Limb (tissue), 2 donors: Measurements from ENCODE around the gene SLC6A20.

Experiments
- DNase-seq, 2 donors: peaks; one replicate each; pipeline ENCODE4 v3.0.0-alpha.2; 2016; ENCODE audit errors: extremely low spot score in 2 of 2

SLC6A20 gene

DNA sequence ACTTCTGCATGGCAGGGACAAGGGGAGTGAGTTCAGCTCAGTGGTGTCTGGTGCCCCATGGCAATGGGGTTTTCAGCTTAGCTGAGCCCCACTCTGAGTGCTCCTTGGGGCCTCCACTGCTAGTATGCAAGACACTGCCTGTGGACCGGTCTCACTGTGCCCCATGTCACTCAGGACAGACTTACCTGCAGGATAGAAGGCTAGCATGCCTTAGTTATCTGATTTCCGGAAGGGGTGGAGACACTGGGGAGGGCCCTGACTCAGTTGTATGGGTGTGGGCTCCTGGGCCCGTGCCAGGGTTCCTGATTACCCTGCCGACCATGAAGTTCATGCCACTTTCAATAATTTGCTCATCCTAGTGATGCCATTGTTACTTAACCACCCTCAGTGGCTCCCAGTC is 4.3 kb upstream of the SLC6A20 start:
- DNase-seq = no peak

DNA sequence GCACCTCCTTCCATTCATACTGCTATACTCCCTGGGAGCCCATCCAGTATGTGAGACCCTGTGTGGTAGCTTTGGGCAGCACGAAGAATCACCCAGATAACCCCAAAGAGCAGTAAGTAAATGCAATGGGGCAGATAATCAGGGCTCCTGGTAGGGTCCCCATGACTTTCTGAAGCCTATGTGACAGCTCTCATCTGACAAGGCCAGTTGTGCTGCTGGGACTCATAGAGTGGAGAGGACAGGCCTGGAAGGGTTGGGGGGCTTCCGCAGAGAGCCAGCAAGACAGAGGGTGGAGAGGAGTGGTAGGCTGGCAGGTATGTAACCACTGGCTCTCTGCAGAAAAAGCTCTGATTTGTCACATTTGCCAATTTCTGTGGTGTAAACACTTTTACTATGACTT is 3.2 kb upstream of the SLC6A20 start:
- no peak for DNase-seq

GRCh38 chr3:45798034-45798433 is 1.7 kb upstream of the SLC6A20 start:
- DNase-seq = no peak

- DNase-seq = no peak
Observed at GRCh38 chr3:45796902-45797637, 734 bp upstream of the SLC6A20 start.

GRCh38 chr3:45795509-45795881 is 841 bp downstream of the SLC6A20 start:
- DNase-seq = no peak

GRCh38 chr3:45794660-45795059 is 1.7 kb downstream of the SLC6A20 start:
- no peak for DNase-seq

DNA sequence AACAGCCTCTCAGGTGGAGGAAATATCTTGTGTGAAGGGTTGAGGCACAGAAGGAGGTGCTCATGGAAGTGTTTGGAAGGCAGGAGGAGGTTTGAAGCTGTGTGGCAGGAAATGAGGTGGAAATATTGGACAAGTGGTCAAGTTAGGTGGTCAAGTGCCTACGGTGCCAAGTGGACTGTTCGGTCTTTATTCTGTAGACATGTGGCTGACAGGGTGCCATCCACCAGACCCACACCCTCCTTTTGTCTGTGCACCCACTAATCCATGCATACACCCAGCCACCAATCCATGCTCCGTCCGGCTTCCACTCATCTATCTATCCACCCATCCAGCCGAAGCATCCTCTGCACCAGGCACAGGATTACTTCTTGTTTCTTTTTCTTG is 2.2 kb downstream of the SLC6A20 start:
- no peak for DNase-seq

DNA sequence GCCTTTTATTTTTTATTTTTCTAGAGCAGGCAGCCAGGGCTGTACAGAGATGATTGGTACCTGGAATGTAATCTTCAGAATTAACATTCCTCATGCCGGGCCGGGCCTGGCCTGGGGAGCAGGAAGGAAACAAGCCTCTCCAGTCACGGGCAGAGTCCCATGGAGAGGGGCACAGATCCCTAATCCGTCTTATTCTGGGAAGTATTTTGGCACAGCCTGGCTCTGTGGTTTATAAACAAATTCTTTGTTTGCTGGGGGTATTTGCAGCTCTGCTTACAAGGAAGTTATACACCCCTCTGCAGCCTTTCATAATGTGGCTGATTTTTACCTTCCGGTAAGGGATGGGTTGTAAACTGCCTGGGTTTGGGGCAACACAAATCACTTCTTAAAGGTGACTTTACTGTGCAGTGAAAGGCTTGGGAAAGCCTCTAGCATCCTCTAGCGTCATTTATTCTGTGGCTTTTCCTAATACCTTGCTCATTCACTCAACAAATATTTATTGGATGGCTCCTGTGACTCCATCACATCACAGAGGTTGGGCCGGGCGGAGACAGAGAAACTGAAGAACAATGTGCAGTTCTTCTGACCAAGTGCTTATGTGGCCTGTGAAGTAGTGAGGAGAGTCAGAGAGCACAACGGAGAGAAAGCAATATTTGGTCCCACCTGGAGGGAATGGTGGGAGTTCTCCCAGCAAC is 2.7 kb downstream of the SLC6A20 start:
- DNase-seq = no peak

GRCh38 chr3:45792516-45793172 is 3.7 kb downstream of the SLC6A20 start:
- no peak for DNase-seq

- DNase-seq = no peak
Observed at GRCh38 chr3:45792036-45792435, 4.3 kb downstream of the SLC6A20 start.

DNA sequence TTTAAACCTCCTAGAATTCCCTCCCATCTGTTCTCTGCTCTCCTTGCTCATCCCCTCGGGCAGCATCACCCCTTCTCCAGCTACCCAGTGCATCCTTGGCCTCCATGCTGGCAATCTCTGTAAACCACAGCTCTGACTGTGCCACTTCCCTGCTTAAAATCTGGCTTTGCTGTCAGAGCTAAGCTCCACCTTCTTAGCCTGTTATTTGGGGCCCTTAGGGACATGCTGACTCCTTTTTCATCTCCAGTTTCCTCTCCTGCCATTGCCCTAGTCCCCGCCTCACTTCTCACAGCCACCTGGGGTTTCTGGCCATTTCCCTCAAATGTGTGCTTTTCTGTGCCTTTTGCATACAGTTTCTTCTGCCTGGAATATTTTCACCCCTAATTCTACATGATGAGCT is 5.7 kb downstream of the SLC6A20 start:
- no peak for DNase-seq

DNA sequence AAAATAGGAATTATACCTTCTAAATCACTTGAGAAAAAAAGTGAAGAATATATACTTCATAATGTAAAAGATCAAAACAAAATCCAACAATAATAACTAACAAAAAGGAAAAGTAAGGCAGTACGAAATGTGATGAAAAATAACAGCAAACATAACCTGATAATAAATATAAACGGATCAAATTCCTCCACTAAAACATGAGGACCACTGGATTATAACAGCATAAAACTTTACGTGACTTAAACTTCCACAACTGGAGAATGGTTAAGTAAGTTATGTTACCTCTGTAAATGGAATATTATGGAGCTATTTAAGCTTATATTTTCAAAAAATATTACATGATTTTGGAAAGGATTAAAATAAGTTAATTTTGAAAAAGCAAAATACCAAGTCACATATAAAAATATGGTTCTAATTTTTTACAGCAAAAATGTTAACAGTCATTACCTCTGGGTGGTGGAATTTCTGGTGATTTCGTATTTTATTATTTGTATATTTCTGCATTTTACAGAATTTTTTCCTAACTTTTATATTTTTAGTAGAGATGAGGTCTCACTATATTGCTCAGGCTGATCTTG is 7.0 kb downstream of the SLC6A20 start:
- no peak for DNase-seq

- no peak for DNase-seq
Observed at GRCh38 chr3:45787551-45787950, 8.8 kb downstream of the SLC6A20 start.

DNA sequence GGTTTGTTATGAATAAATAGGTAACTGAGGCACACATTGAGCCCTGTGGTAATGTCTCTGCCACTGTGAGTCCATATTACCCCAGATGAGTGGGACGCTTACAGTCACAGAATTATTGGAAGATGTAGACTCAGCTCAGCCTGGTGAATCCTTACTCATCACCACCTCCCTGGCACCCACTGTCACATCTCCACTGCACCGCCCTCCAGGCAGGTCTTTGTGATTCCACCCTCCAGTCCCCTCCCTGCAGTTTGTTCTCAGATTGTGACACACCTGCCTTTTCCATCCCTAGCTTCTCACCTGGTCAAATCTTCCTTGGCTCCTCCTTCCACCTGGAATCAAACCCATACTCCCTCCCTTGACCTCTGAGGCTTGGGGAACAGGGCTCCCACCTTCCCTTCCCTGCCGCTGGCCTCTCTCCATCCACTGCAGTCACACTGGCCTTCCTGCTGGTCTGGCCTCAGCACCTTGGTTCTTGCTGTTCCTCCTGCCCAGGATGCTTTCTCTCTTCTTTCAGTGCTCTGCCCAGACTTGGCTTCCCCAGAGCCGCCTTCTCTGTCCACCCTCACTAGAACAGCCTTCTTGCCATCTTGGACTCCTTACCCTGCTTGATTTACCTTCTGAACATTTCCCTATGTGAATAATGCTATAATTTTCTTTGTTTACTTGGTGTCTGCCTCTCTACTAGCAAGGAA is 9.4 kb downstream of the SLC6A20 start:
- no peak for DNase-seq

GRCh38 chr3:45785605-45786150 is 10.7 kb downstream of the SLC6A20 start:
- no peak for DNase-seq

- no peak for DNase-seq
Observed at GRCh38 chr3:45783667-45784066, 12.7 kb downstream of the SLC6A20 start.

DNA sequence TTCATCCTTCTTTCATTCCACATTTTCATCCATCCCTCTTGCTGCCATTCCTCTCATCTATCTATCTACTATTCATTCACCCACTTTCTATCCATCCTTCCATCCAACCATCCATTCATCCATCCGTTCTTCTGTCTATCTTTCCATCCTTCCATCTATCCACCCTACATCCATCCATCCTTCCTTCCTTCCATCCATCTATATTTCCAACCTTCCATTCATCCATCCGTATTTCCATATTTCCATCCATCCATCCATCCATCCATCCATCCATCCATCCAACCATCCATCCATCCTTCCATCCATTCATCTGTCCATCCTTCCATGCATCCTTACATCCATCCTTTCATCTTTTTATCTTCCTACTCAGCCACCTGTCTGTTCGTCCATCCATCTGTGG is 14.0 kb downstream of the SLC6A20 start:
- no peak for DNase-seq

- DNase-seq = no peak
Observed at GRCh38 chr3:45781841-45782240, 14.5 kb downstream of the SLC6A20 start.

DNA sequence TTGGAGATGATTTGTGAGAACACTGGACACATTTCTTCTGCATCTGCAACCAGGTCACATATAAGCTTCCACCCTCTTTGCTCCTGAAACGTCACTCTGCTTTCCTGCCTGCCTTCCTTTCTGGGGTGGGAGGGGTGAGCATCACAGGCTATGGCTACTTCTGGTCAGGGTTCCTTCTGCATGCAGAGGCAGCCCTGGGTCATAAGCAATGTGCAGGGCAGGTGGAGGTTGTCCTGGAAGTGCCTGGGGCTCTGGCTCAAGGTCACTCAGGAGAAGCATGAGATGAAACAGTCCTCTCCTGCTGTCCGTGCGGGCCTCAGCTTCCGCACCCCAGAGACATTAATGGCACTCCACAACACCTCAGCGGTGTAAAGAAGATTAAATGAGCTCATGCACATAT is 15.1 kb downstream of the SLC6A20 start:
- no peak for DNase-seq

DNA sequence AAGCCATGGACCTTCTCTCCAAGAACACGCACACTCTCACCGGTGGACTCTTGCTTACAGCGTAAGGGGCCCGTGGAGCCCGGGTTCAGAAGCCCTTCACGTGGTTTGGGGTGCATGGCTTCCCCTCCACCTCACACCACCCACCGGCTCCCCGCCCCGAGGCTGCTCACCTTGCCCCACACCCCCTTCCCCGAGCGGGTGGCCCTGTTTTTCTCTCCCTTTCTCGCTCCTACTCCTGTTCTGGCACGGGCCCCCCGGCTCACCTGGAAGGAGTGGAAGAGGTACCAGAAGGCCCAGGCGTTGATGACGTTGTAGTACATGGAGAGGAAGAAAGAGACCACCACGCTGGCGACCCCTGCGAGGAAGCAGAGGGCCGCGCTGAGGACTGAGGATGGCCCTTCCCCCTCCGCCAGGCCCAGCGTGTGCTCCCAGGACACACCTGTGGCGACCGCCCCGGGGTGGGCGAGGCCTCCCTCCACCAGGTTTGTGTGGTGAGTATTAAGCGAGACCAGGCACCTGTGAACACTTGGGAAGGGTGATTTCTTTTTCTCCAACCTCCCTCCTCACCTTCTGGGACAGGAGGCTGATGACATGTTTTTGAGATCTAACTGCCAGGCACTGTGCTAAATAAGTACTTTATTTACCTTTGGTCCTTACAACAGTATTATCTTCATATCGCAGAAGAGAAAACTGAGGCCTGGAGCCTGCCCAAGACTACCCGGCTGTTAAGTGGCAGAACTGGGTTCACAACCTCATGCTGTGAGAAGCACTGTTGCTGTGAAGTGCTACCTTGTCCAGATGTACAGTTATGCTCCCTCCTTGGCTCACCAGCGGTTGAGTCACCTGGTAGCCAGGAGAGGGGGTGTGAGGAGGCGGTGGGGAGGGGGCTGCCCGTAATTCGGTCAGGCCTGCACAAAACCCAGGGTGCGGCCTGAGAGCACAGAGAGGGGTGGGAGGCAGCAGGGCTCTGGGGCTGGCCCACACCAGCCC is 16.3 kb downstream of the SLC6A20 start:
- no peak for DNase-seq
